Stimulated activated naive CD8-positive, alpha-beta T cell treated with anti-CD3 and anti-CD28 coated beads, Interleukin-15, amount 100 ng/mL, for 72 hours (primary cell): Measurements from ENCODE around the gene PTF1A.

Source experiments
- ATAC-seq: fragments of 150-1000 bp; cut with Tn5 transposase; 2 replicates; pipeline ENCODE4 v1.10.0; 2021; ENCODE audit warnings: mild to moderate bottlenecking, moderate library complexity
- DNase-seq, 2 donors: peaks; one replicate each; pipeline ENCODE4 v3.0.0; 2021 to 2022
- H3K27ac Mint-ChIP-seq, 2 donors: one replicate each; pipeline ENCODE4 v1.8.0; 2022; ENCODE audit warnings: mild to moderate bottlenecking in 2 of 2, mixed read lengths in 2 of 2, moderate library complexity in 2 of 2
- H3K27me3 Mint-ChIP-seq: one replicate; pipeline ENCODE4 v1.8.0; 2022; ENCODE audit warnings: mixed read lengths
- H3K4me1 Mint-ChIP-seq: one replicate; pipeline ENCODE4 v1.8.0; 2022; ENCODE audit warnings: mild to moderate bottlenecking, mixed read lengths
- H3K4me3 Mint-ChIP-seq, 2 donors: one replicate each; pipeline ENCODE4 v1.8.0; 2022; ENCODE audit warnings: mild to moderate bottlenecking in 2 of 2, mixed read lengths in 2 of 2, moderate library complexity in 1 of 2
- H3K9me3 Mint-ChIP-seq, 2 donors: one replicate each; pipeline ENCODE4 v1.8.0; 2022; ENCODE audit warnings: mixed read lengths in 2 of 2

The PTF1A gene

GRCh38 chr10:23191764-23192711 is at the start of gene PTF1A:
PTF1A (plus strand) TSS chr10:23192312; CDS start chr10:23192531, 219 bp downstream.
- Mint-ChIP-seq H3K9me3 (no peaks in the 10 kb centered on the region), H3K27me3 (peaks cover 98% of the 10 kb centered on the region), H3K27ac (no peak within 1 kb of the TSS), H3K4me3 (peak within 1 kb of the TSS; percentile 24 to 32), H3K4me1 (peaks cover 21% of the 10 kb centered on the region)
- no peak for DNase-seq
- no peak for ATAC-seq

GRCh38 chr10:23146258-23146657 is 45.9 kb upstream of the PTF1A start:
- H3K9me3 Mint-ChIP-seq: no peaks in the 10 kb centered on the region
- DNase-seq (no peak), ATAC-seq (no peak)
- no peaks in the 10 kb centered on the region for H3K4me1 Mint-ChIP-seq
- no peaks in the 10 kb centered on the region for H3K27me3 Mint-ChIP-seq
- no peak overlapping the region for H3K4me3 Mint-ChIP-seq
- H3K27ac Mint-ChIP-seq: no peak overlapping the region

GRCh38 chr10:23147035-23147434 is 45.1 kb upstream of the PTF1A start:
- Mint-ChIP-seq H3K9me3 (no peaks in the 10 kb centered on the region), H3K4me1 (no peaks in the 10 kb centered on the region), H3K27me3 (no peaks in the 10 kb centered on the region), H3K4me3 (no peak overlapping the region), H3K27ac (no peak overlapping the region)
- ATAC-seq (no peak), DNase-seq (no peak)

GRCh38 chr10:23148214-23148613 is 43.9 kb upstream of the PTF1A start:
- DNase-seq: no peak
- Mint-ChIP-seq H3K4me1 (no peaks in the 10 kb centered on the region), H3K4me3 (no peak overlapping the region), H3K27ac (no peak overlapping the region), H3K9me3 (no peaks in the 10 kb centered on the region), H3K27me3 (no peaks in the 10 kb centered on the region)
- ATAC-seq: no peak

DNA sequence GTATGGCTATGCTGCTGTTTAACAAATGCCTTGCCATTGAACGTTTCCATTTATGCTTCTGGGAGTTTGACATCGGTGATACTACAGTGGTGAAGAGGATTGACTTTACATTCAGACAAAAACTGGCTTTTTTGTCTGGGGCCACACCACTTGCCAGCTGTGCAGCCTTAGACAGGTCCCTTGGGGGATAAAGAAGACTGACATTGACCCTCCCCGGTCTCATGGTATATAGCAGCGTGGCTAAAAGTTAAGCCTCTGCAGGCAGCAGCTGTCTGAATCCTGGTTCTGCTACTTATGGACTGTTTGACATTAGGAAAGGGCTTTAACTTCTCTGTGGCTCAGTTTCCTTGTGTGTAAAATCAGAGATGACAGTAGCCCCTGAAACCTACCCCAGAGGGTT is 42.0 kb upstream of the PTF1A start:
- Mint-ChIP-seq H3K4me3 (no peak overlapping the region), H3K27me3 (no peaks in the 10 kb centered on the region), H3K4me1 (no peaks in the 10 kb centered on the region), H3K27ac (no peak overlapping the region), H3K9me3 (no peaks in the 10 kb centered on the region)
- ATAC-seq: no peak
- no peak for DNase-seq

DNA sequence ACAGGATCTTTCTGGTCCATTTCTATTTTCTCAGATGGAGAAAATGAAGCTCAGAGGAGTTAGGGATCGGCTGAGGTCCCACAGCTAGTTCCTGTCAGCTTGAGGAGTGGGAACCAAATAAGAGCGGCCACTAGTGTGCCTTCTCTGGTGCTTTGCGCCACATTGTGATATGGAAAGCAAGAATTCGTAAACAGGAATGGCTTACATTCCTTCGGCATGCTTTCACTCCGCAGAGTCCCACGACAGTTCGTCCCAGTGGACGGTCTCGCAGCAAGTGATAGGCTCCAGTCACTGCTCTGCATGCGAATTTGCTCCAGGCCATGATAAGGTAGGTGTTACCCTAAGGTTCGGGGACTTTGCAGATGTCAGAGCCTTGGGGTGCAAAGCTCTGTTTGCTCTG is 41.5 kb upstream of the PTF1A start:
- DNase-seq (no peak), ATAC-seq (no peak)
- Mint-ChIP-seq H3K4me1 (no peaks in the 10 kb centered on the region), H3K4me3 (no peak overlapping the region), H3K9me3 (no peaks in the 10 kb centered on the region), H3K27ac (no peak overlapping the region), H3K27me3 (peaks cover 2% of the 10 kb centered on the region)

DNA sequence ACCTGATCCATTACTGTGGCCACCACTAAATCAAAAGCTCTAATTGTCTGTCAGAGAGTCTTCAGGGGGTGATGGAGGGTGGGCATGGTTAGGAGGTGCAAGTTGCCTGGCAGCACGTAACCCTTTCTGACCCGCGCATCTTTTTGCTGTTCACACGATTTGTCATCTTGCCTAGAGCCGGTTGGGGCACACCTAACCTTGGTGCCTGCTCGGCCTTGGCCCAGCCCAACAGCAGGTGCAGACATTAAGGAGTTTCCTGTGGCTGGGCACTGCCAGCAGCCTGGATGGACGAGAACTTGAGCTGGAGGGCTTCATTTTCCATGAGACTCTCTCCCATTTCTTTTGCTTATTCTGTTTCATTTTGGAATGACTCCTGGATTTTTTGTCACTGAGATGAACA is 41.0 kb upstream of the PTF1A start:
- Mint-ChIP-seq H3K27me3 (peaks cover 6% of the 10 kb centered on the region), H3K27ac (no peak overlapping the region), H3K4me3 (no peak overlapping the region), H3K9me3 (no peaks in the 10 kb centered on the region), H3K4me1 (no peaks in the 10 kb centered on the region)
- ATAC-seq: no peak
- DNase-seq: no peak

GRCh38 chr10:23155169-23155568 is 36.9 kb upstream of the PTF1A start:
- ATAC-seq: no peak
- H3K4me1 Mint-ChIP-seq: peaks cover 6% of the 10 kb centered on the region
- no peak overlapping the region for H3K27ac Mint-ChIP-seq
- H3K9me3 Mint-ChIP-seq: no peaks in the 10 kb centered on the region
- no peak for DNase-seq
- peaks cover 32% of the 10 kb centered on the region for H3K27me3 Mint-ChIP-seq
- no peak overlapping the region for H3K4me3 Mint-ChIP-seq

- ATAC-seq: no peak
- Mint-ChIP-seq H3K4me1 (peaks cover 6% of the 10 kb centered on the region), H3K4me3 (no peak overlapping the region), H3K9me3 (no peaks in the 10 kb centered on the region), H3K27me3 (peaks cover 44% of the 10 kb centered on the region), H3K27ac (no peak overlapping the region)
- no peak for DNase-seq
These were observed 35.5 kb upstream of the PTF1A start for GRCh38 chr10:23156447-23157150.

DNA sequence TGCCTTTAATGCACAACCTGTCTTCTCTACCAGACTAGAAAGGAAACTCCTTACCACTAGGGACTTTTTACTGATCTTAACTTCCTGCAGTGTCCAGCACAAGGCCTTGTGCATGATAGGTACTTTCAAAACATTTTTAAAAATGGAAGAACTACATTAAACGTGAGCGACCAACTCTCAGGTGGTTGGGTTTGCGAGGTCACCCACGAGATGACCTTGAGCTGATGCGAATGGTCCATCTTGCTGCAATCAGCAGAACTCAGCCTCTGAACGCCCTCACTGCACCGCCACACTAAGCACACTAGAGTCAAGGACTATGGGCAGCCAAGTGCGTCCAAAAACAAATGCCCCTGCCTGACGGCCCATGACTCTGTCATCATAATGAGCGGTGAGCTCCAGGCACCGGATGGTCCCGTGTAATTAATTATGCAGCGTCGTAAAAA is 34.9 kb upstream of the PTF1A start:
- H3K27ac Mint-ChIP-seq: no peak overlapping the region
- ATAC-seq (no peak), DNase-seq (no peak)
- H3K4me1 Mint-ChIP-seq: peaks cover 6% of the 10 kb centered on the region
- peaks cover 50% of the 10 kb centered on the region for H3K27me3 Mint-ChIP-seq
- H3K9me3 Mint-ChIP-seq: no peaks in the 10 kb centered on the region
- no peak overlapping the region for H3K4me3 Mint-ChIP-seq

- H3K27me3 Mint-ChIP-seq: peaks cover 51% of the 10 kb centered on the region
- no peak overlapping the region for H3K4me3 Mint-ChIP-seq
- no peak overlapping the region for H3K27ac Mint-ChIP-seq
- peaks cover 6% of the 10 kb centered on the region for H3K4me1 Mint-ChIP-seq
- no peak for DNase-seq
- ATAC-seq: peak; percentile 72
- H3K9me3 Mint-ChIP-seq: no peaks in the 10 kb centered on the region
These were observed 34.3 kb upstream of the PTF1A start for GRCh38 chr10:23157691-23158369.

- no peak overlapping the region for H3K4me3 Mint-ChIP-seq
- peaks cover 51% of the 10 kb centered on the region for H3K27me3 Mint-ChIP-seq
- ATAC-seq (peak; percentile 74), DNase-seq (peak; percentile 22 to 31)
- H3K4me1 Mint-ChIP-seq: peaks cover 6% of the 10 kb centered on the region
- no peak overlapping the region for H3K27ac Mint-ChIP-seq
- H3K9me3 Mint-ChIP-seq: no peaks in the 10 kb centered on the region
These were observed 33.7 kb upstream of the PTF1A start for GRCh38 chr10:23158370-23158769.

DNA sequence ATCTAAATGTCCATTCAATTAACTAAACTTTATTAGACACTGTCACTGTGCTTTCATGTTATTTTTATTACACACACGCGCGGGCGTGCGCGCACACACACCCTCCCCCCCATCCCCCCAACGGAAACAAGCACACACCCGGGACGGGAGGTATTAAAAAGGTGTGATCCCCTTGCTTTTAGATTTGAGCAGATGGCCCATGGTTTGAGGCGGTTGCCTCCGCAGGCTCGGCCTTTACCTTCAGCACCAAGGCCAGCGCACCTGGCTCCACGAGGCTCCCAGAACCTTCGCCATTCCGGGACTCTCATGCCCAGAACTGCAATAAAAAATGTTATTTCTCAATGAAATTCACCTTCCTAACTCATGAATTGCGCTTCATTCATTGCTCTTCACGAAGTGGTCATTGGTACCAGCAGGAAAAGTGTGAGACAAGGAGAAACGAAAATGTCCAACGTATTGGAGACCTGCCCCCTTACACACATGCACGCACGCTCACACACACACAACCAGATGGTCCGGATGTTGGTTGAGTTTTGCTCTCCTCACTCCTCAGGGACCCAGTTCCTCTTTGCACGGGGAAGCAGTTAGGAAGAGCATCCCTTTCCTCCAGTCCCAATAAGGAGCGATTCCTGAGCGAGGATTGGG is 20.8 kb upstream of the PTF1A start:
- ATAC-seq: no peak
- Mint-ChIP-seq H3K27me3 (peaks cover 94% of the 10 kb centered on the region), H3K27ac (no peak overlapping the region), H3K4me3 (no peak overlapping the region), H3K9me3 (no peaks in the 10 kb centered on the region), H3K4me1 (peaks cover 12% of the 10 kb centered on the region)
- no peak for DNase-seq

GRCh38 chr10:23172429-23173213 is 19.5 kb upstream of the PTF1A start:
- Mint-ChIP-seq H3K4me1 (peaks cover 12% of the 10 kb centered on the region), H3K9me3 (no peaks in the 10 kb centered on the region), H3K27me3 (peaks cover 94% of the 10 kb centered on the region), H3K27ac (no peak overlapping the region), H3K4me3 (no peak overlapping the region)
- no peak for ATAC-seq
- no peak for DNase-seq
